Activated CD4-positive, alpha-beta T cell treated with anti-CD3 and anti-CD28 coated beads, Interleukin-2, Interleukin-6, amounts not matched to agents 100 ng/mL and 50 ng/mL, durations not matched to agents 16 hours and 8 hours (primary cell): Measurements from ENCODE around the gene SLC26A5.

Source experiments
- DNase-seq: peaks from one replicate; pipeline ENCODE4 v3.0.0-alpha.2; 2020

Gene SLC26A5

DNA sequence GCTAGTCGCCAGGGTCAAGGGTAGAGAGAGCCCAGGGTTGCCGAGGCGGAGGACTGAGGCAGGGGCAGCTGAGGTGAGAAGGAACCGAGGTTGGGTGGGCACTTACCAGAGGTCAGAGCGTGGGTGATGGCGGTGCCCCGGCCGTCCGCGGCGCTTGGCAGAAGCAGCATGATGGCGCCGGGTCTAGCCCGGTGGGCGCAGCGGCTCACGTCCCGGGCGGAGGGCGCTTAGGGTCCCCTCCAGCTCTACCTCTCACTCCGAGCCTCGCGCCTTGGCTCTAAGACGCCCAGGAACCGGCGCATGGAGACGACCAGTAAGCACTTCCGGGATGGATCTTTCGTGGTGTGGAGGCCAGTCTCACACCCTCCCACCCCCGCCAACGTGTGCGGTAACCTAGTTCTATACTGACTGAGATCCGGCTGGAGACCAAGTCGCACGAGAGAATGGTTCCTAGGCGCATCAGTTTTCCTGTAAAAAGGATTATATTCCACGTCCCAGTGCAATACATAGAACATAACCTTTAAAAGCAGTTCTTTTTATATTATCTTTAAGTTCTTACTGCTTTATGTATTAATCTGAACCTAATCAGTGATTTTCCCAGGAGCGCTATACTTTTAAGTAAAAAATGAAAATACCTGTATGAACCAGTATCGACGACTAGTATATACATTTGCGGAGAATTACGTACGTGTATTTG is 101.4 kb downstream of the SLC26A5 start, which contains the start of gene DNAJC2:
TSS of gene DNAJC2 (minus strand) at position 315 of the 697 bp plus-strand sequence. CDS start at position 170, 145 bp downstream.
- peak; percentile 92 for DNase-seq

GRCh38 chr7:103343758-103344452 is 102.1 kb downstream of the SLC26A5 start:
- DNase-seq = peak; percentile 37

- peak; percentile 36 for DNase-seq
These were observed 102.7 kb downstream of the SLC26A5 start for GRCh38 chr7:103343332-103343731.

GRCh38 chr7:103341466-103341865 is 104.5 kb downstream of the SLC26A5 start:
- DNase-seq = no peak

DNA sequence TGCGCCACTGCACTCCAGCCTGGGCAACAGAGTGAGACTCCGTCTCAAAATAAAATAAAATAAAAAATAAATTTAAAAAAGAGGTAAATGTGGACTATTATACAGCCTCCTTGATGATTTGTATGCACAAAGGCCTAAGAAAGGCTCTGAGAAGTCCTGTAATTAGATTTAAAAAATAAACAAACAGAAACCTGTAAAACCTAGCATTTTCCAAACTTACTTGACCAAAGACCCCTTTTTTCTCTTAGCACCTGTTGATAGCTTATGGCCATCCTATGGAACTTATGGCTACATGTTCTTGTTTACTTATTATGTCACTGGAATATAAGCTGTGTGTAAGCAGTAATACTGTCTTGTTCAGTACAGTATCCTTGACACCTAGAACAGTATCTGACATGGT is 107.1 kb downstream of the SLC26A5 start:
- DNase-seq = no peak

DNA sequence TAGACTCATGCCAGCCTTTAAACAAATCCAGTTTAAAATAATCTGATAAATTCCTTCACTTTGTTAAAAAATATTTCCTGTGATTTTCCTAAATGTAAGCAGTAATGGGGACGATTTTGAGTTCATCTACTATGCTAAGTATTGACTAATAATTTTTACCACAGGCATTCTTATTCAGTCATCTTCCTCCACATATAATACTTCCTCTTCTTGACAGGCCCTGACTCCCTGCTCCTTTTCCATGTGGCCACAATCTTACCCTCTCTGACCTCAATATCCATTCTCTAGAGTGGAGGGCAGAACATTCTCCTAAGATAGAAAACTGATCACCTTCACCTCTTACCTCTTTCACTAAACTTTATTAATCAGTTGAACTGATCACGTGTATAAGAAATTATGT is 109.2 kb downstream of the SLC26A5 start:
- DNase-seq = no peak

- DNase-seq = no peak
These were observed 120.3 kb downstream of the SLC26A5 start for GRCh38 chr7:103325744-103326143.
